ENCODE data around the gene MOXD1.

Gene MOXD1

GRCh38 chr6:132388291-132388690 lies 13.0 kb downstream of the MOXD1 start:
- H3K27ac ChIP-seq (ENCODE audit: low read depth, low read length) = no peak overlapping the region
- no peak for TF ChIP-seq EZH2phosphoT487 (conservative IDR thresholded peaks at IDR 0.05; ENCODE audit: low read length)
- TF ChIP-seq CTCF (IDR thresholded peaks at IDR 0.05; ENCODE audit: insufficient read depth, low read length, poor library complexity, severe bottlenecking) = no peak
- no peaks in the 10 kb centered on the region for H3K79me2 ChIP-seq (ENCODE audit: insufficient read depth, low read length)

GRCh38 chr6:132382630-132383175 lies 18.6 kb downstream of the MOXD1 start:
- H3K9ac ChIP-seq (ENCODE audit: low read length) = no peak overlapping the region
- H4K20me1 ChIP-seq (ENCODE audit: low read depth, low read length) = no peaks in the 10 kb centered on the region
- H2AFZ ChIP-seq (ENCODE audit: low read depth, low read length, severe bottlenecking) = peak overlapping the region; percentile 5
- H3F3A ChIP-seq (ENCODE audit: insufficient read depth) = 0 out of 2 replicates have a peak, but pooled peaks cover 2% of the 10 kb centered on the region
- H3K4me2 ChIP-seq (ENCODE audit: low read depth, low read length, poor library complexity, severe bottlenecking) = no peak overlapping the region
- H3K27ac ChIP-seq (ENCODE audit: low read depth, low read length) = no peak overlapping the region
- TF ChIP-seq EZH2phosphoT487 (conservative IDR thresholded peaks at IDR 0.05; ENCODE audit: low read length) = no peak
- no peak for TF ChIP-seq CTCF (IDR thresholded peaks at IDR 0.05; ENCODE audit: insufficient read depth, low read length, poor library complexity, severe bottlenecking)
- H3K4me3 ChIP-seq (ENCODE audit: insufficient read depth, low read length, poor library complexity, severe bottlenecking) = no peak overlapping the region
- H3K9me2 ChIP-seq (replicated peaks; ENCODE audit: insufficient read depth, low read length) = no peaks in the 10 kb centered on the region
- no peaks in the 10 kb centered on the region for H3K9me3 ChIP-seq (ENCODE audit: insufficient read depth, low read length)
- no peaks in the 10 kb centered on the region for H3K79me2 ChIP-seq (ENCODE audit: insufficient read depth, low read length)
- no peaks in the 10 kb centered on the region for H3K36me3 ChIP-seq (ENCODE audit: low read length)
- 0 out of 2 replicates have a peak, but pooled peaks cover 2% of the 10 kb centered on the region for H3K27me3 ChIP-seq (ENCODE audit: low read length)

More at GRCh38 chr6:132388291-132388690, 13.0 kb downstream of the MOXD1 start:
- Histone ChIP-seq H3K27me3 (ENCODE audit: low read length) (no peaks in the 10 kb centered on the region), H4K20me1 (ENCODE audit: low read depth, low read length) (no peaks in the 10 kb centered on the region), H3K9me2 (replicated peaks; ENCODE audit: insufficient read depth, low read length) (no peaks in the 10 kb centered on the region), H3K4me2 (ENCODE audit: low read depth, low read length, poor library complexity, severe bottlenecking) (no peak overlapping the region), H3K36me3 (ENCODE audit: low read length) (no peaks in the 10 kb centered on the region), H3F3A (ENCODE audit: insufficient read depth) (0 out of 2 replicates have a peak, but pooled peaks cover 6% of the 10 kb centered on the region), H2AFZ (ENCODE audit: low read depth, low read length, severe bottlenecking) (no peak overlapping the region), H3K4me3 (ENCODE audit: insufficient read depth, low read length, poor library complexity, severe bottlenecking) (no peak overlapping the region), H3K9me3 (ENCODE audit: insufficient read depth, low read length) (no peaks in the 10 kb centered on the region), H3K9ac (ENCODE audit: low read length) (no peak overlapping the region)

- Histone ChIP-seq H3K36me3 (ENCODE audit: low read length) (no peaks in the 10 kb centered on the region), H3K4me3 (ENCODE audit: insufficient read depth, low read length, poor library complexity, severe bottlenecking) (no peak overlapping the region), H3K27me3 (ENCODE audit: low read length) (0 out of 2 replicates have a peak, but pooled peaks cover 2% of the 10 kb centered on the region), H3K79me2 (ENCODE audit: insufficient read depth, low read length) (no peaks in the 10 kb centered on the region), H3K27ac (ENCODE audit: low read depth, low read length) (no peak overlapping the region), H3K9ac (ENCODE audit: low read length) (no peak overlapping the region), H4K20me1 (ENCODE audit: low read depth, low read length) (no peaks in the 10 kb centered on the region), H2AFZ (ENCODE audit: low read depth, low read length, severe bottlenecking) (no peak overlapping the region), H3F3A (ENCODE audit: insufficient read depth) (no peaks in the 10 kb centered on the region), H3K9me2 (replicated peaks; ENCODE audit: insufficient read depth, low read length) (no peaks in the 10 kb centered on the region), H3K4me2 (ENCODE audit: low read depth, low read length, poor library complexity, severe bottlenecking) (no peak overlapping the region), H3K9me3 (ENCODE audit: insufficient read depth, low read length) (no peaks in the 10 kb centered on the region)
- TF ChIP-seq CTCF (IDR thresholded peaks at IDR 0.05; ENCODE audit: insufficient read depth, low read length, poor library complexity, severe bottlenecking) (no peak), EZH2phosphoT487 (conservative IDR thresholded peaks at IDR 0.05; ENCODE audit: low read length) (no peak)
Measured at GRCh38 chr6:132381381-132381780, 19.9 kb downstream of the MOXD1 start.

All from SU-DHL-6 (cell line).